Neural progenitor cell (in vitro differentiated cells): ENCODE results near the gene RPAP2. TPM values are rescaled to one million over a fixed set of nuclear protein-coding genes. Genes with fewer than 3 reads are reported as not detected.

Source experiments
- DNase-seq: peaks from one replicate; pipeline ENCODE4 v3.0.0-alpha.2; 2016; ENCODE audit warnings: low spot score
- H2AFZ ChIP-seq: fragments of 200-600 bp; sonication (generic); replicated peaks from 2 replicates; pipeline ENCODE4 v1.6.1; 2016; ENCODE audit warnings: antibody characterized with exemption
- H3F3A ChIP-seq: fragments of 200-600 bp; sonication (generic); 2 replicates; pipeline ENCODE4 v1.6.1; 2016; ENCODE audit warnings: antibody characterized with exemption, low read depth
- H3K27ac ChIP-seq: fragments of 200-600 bp; sonication (generic); 2 replicates; pipeline ENCODE4 v1.5.1; 2016; ENCODE audit warnings: mild to moderate bottlenecking
- H3K27me3 ChIP-seq: fragments of 200-600 bp; sonication (generic); 2 replicates; pipeline ENCODE4 v1.6.1; 2016; ENCODE audit warnings: mild to moderate bottlenecking, moderate library complexity
- H3K36me3 ChIP-seq: fragments of 200-600 bp; sonication (generic); 2 replicates; pipeline ENCODE4 v1.5.1; 2016
- H3K4me1 ChIP-seq: fragments of 200-600 bp; sonication (generic); 2 replicates; pipeline ENCODE4 v1.6.1; 2016; ENCODE audit warnings: mixed run types
- H3K4me2 ChIP-seq: fragments of 200-600 bp; sonication (generic); 2 replicates; pipeline ENCODE4 v1.6.1; 2016
- H3K4me3 ChIP-seq: fragments of 200-600 bp; sonication (generic); 2 replicates; pipeline ENCODE4 v1.5.1; 2016
- H3K79me2 ChIP-seq: fragments of 200-600 bp; sonication (generic); 2 replicates; pipeline ENCODE4 v1.6.1; 2016; ENCODE audit warnings: low read depth
- H3K9ac ChIP-seq: fragments of 200-600 bp; sonication (generic); 2 replicates; pipeline ENCODE4 v1.6.1; 2016
- H3K9me3 ChIP-seq: fragments of 200-600 bp; sonication (generic); 2 replicates; pipeline ENCODE4 v1.5.1; 2016; ENCODE audit warnings: low read depth
- H4K20me1 ChIP-seq: fragments of 200-600 bp; sonication (generic); 2 replicates; pipeline ENCODE4 v1.6.1; 2016; ENCODE audit warnings: low read depth
- H3K27ac Mint-ChIP-seq: 3 replicates; pipeline ENCODE4 v1.8.0; 2021; ENCODE audit warnings: mixed read lengths
- H3K27me3 Mint-ChIP-seq: 2 replicates; pipeline ENCODE4 v1.8.0; 2022; ENCODE audit warnings: low read depth, mild to moderate bottlenecking, inconsistent platforms, moderate library complexity, mixed read lengths; ENCODE audit not compliant: insufficient read depth
- H3K36me3 Mint-ChIP-seq: 3 replicates; pipeline ENCODE4 v1.8.0; 2021; ENCODE audit warnings: mixed read lengths
- H3K4me1 Mint-ChIP-seq: 3 replicates; pipeline ENCODE4 v1.8.0; 2021; ENCODE audit warnings: mixed read lengths
- H3K4me3 Mint-ChIP-seq: 3 replicates; pipeline ENCODE4 v1.8.0; 2021; ENCODE audit warnings: mild to moderate bottlenecking, moderate library complexity, mixed read lengths
- H3K9me3 Mint-ChIP-seq: 3 replicates; pipeline ENCODE4 v1.8.0; 2020; ENCODE audit warnings: mixed read lengths
- CTCF ChIP-seq: fragments of 200-600 bp; sonication (generic); IDR thresholded peaks from 2 replicates; pipeline ENCODE4 v1.5.1; 2017; ENCODE audit warnings: antibody characterized with exemption, mild to moderate bottlenecking
- EZH2 ChIP-seq: fragments of 200-600 bp; sonication (generic); IDR thresholded peaks from 2 replicates; pipeline ENCODE4 v1.6.1; 2017; ENCODE audit warnings: antibody characterized with exemption, mild to moderate bottlenecking, moderate library complexity
- EZH2phosphoT487 ChIP-seq: fragments of 200-600 bp; sonication (generic); IDR thresholded peaks from 2 replicates; pipeline ENCODE4 v1.6.1; 2017; ENCODE audit warnings: antibody characterized with exemption
- total RNA-seq: library from RNA; depleted of rRNA; stranded (reverse); fragments of >200 nt; gene quantifications from 2 replicates; pipeline ENCODE4 v1.2.3, GENCODE V29; 2015; ENCODE audit warnings: low replicate concordance

RPAP2 gene
- total RNA-seq, 1 donor from 2014 or later: 36.3 TPM

- Mint-ChIP-seq H3K4me1 (no peaks in the 10 kb centered on the region), H3K9me3 (peaks cover 24% of the 10 kb centered on the region), H3K36me3 (peaks cover 58% of the 10 kb centered on the region), H3K27me3 (no peaks in the 10 kb centered on the region), H3K27ac (no peak overlapping the region), H3K4me3 (no peak overlapping the region)
- Histone ChIP-seq H3K9me3 (no peaks in the 10 kb centered on the region), H2AFZ (no peak overlapping the region), H3K27me3 (no peaks in the 10 kb centered on the region), H3K36me3 (peaks cover 30% of the 10 kb centered on the region), H3K9ac (no peak overlapping the region), H3K27ac (no peak overlapping the region), H4K20me1 (no peaks in the 10 kb centered on the region), H3F3A (no peaks in the 10 kb centered on the region), H3K4me1 (no peaks in the 10 kb centered on the region), H3K4me2 (no peak overlapping the region), H3K79me2 (no peaks in the 10 kb centered on the region), H3K4me3 (no peak overlapping the region)
- no peak for DNase-seq
- TF ChIP-seq EZH2phosphoT487: no peak
- no peak for TF ChIP-seq EZH2
- no peak for TF ChIP-seq CTCF
Measured at GRCh38 chr1:92323473-92324453, 24.9 kb downstream of the RPAP2 start.

- TF ChIP-seq EZH2phosphoT487: no peak
- TF ChIP-seq CTCF: no peak
- no peak for TF ChIP-seq EZH2
- Histone ChIP-seq H3K4me3 (no peak overlapping the region), H4K20me1 (no peaks in the 10 kb centered on the region), H3K4me2 (no peak overlapping the region), H3K36me3 (peaks cover 30% of the 10 kb centered on the region), H3K9ac (no peak overlapping the region), H2AFZ (no peak overlapping the region), H3K27ac (no peak overlapping the region), H3K79me2 (no peaks in the 10 kb centered on the region), H3K9me3 (no peaks in the 10 kb centered on the region), H3K4me1 (no peaks in the 10 kb centered on the region), H3F3A (no peaks in the 10 kb centered on the region), H3K27me3 (no peaks in the 10 kb centered on the region)
- Mint-ChIP-seq H3K36me3 (peaks cover 68% of the 10 kb centered on the region), H3K4me3 (no peak overlapping the region), H3K4me1 (no peaks in the 10 kb centered on the region), H3K27ac (no peak overlapping the region), H3K9me3 (peaks cover 28% of the 10 kb centered on the region), H3K27me3 (no peaks in the 10 kb centered on the region)
- no peak for DNase-seq
Measured at GRCh38 chr1:92324784-92325183, 25.9 kb downstream of the RPAP2 start.

- Histone ChIP-seq H3K79me2 (no peaks in the 10 kb centered on the region), H2AFZ (no peak overlapping the region), H3K9me3 (no peaks in the 10 kb centered on the region), H3K4me1 (no peaks in the 10 kb centered on the region), H3K36me3 (peaks cover 30% of the 10 kb centered on the region), H3K4me3 (no peak overlapping the region), H3F3A (no peaks in the 10 kb centered on the region), H3K9ac (no peak overlapping the region), H4K20me1 (no peaks in the 10 kb centered on the region), H3K4me2 (no peak overlapping the region), H3K27me3 (no peaks in the 10 kb centered on the region), H3K27ac (no peak overlapping the region)
- Mint-ChIP-seq H3K4me1 (no peaks in the 10 kb centered on the region), H3K36me3 (peaks cover 66% of the 10 kb centered on the region), H3K9me3 (peaks cover 28% of the 10 kb centered on the region), H3K27ac (no peak overlapping the region), H3K4me3 (no peak overlapping the region), H3K27me3 (no peaks in the 10 kb centered on the region)
- DNase-seq: no peak
- TF ChIP-seq EZH2phosphoT487 (no peak), EZH2 (no peak), CTCF (no peak)
Measured at GRCh38 chr1:92326681-92327080, 27.8 kb downstream of the RPAP2 start.
